Measurements from ENCODE around the gene TMEM255B.
"Not testable (repeated sequence)": the region's sequence is repeated elsewhere in the genome, so short reads cannot be mapped to it uniquely, and the experiment has no call there.

Gene TMEM255B

GRCh38 chr13:113784645-113785024 is 25.6 kb downstream of the TMEM255B start:
- DNase-seq (ENCODE audit: insufficient read length, low spot score) (no peak), FAIRE-seq (no peak)

GRCh38 chr13:113785051-113786010 is 26.3 kb downstream of the TMEM255B start:
- no peak for DNase-seq (ENCODE audit: insufficient read length, low spot score)
- FAIRE-seq: no peak

- no peak for DNase-seq (ENCODE audit: insufficient read length, low spot score)
- no peak for FAIRE-seq
These were observed 27.3 kb downstream of the TMEM255B start for GRCh38 chr13:113786262-113786841.

- FAIRE-seq (no peak), DNase-seq (ENCODE audit: insufficient read length, low spot score) (no peak)
These were observed 28.7 kb downstream of the TMEM255B start for GRCh38 chr13:113787694-113788093.

GRCh38 chr13:113788413-113789135 is 29.5 kb downstream of the TMEM255B start:
- no peak for DNase-seq (ENCODE audit: insufficient read length, low spot score)
- no peak for FAIRE-seq

GRCh38 chr13:113789167-113789566 is 30.1 kb downstream of the TMEM255B start:
- DNase-seq (ENCODE audit: insufficient read length, low spot score) (no peak), FAIRE-seq (no peak)

- FAIRE-seq; DNase-seq (ENCODE audit: insufficient read length, low spot score): not testable (repeated sequence)
These were observed 30.9 kb downstream of the TMEM255B start for GRCh38 chr13:113789931-113790330.

- FAIRE-seq (no peak), DNase-seq (ENCODE audit: insufficient read length, low spot score) (no peak)
These were observed 32.2 kb downstream of the TMEM255B start for GRCh38 chr13:113791226-113791625.

GRCh38 chr13:113791761-113792160 is 32.7 kb downstream of the TMEM255B start:
- FAIRE-seq: no peak
- no peak for DNase-seq (ENCODE audit: insufficient read length, low spot score)

GRCh38 chr13:113792236-113792770 is 33.3 kb downstream of the TMEM255B start:
- FAIRE-seq (no peak), DNase-seq (ENCODE audit: insufficient read length, low spot score) (no peak)

- DNase-seq (ENCODE audit: insufficient read length, low spot score): no peak
- no peak for FAIRE-seq
These were observed 34.1 kb downstream of the TMEM255B start for GRCh38 chr13:113792886-113793717.

- FAIRE-seq (no peak), DNase-seq (ENCODE audit: insufficient read length, low spot score) (no peak)
These were observed 34.7 kb downstream of the TMEM255B start for GRCh38 chr13:113793718-113794085.

- no peak for DNase-seq (ENCODE audit: insufficient read length, low spot score)
- no peak for FAIRE-seq
These were observed 35.1 kb downstream of the TMEM255B start for GRCh38 chr13:113794086-113794485.

GRCh38 chr13:113794764-113795173 is 35.7 kb downstream of the TMEM255B start:
- FAIRE-seq: no peak
- no peak for DNase-seq (ENCODE audit: insufficient read length, low spot score)

- not testable (repeated sequence) for FAIRE-seq; DNase-seq (ENCODE audit: insufficient read length, low spot score)
These were observed 36.3 kb downstream of the TMEM255B start for GRCh38 chr13:113795362-113795761.

GRCh38 chr13:113796211-113796963 is 37.4 kb downstream of the TMEM255B start:
- no peak for DNase-seq (ENCODE audit: insufficient read length, low spot score)
- FAIRE-seq: no peak

- DNase-seq (ENCODE audit: insufficient read length, low spot score): no peak
- FAIRE-seq: no peak
These were observed 38.1 kb downstream of the TMEM255B start for GRCh38 chr13:113796964-113797676.

GRCh38 chr13:113798200-113798811 is 39.3 kb downstream of the TMEM255B start:
- DNase-seq (ENCODE audit: insufficient read length, low spot score) (no peak), FAIRE-seq (no peak)

GRCh38 chr13:113800576-113800926 is 41.5 kb downstream of the TMEM255B start:
- DNase-seq (ENCODE audit: insufficient read length, low spot score): no peak
- no peak for FAIRE-seq

Data from GM19239 (cell line).